ENCODE data around the gene SPOP. TPM values are rescaled to one million over a fixed set of nuclear protein-coding genes. Genes with fewer than 3 reads are reported as not detected.

The SPOP gene
- total and polyA plus RNA-seq, 5 donors from 2014 or later, result 66.3 to 123 (median 97.4) TPM

- no peak overlapping the region for H3K27ac ChIP-seq (ENCODE audit: insufficient read depth, low read length, poor library complexity, severe bottlenecking)
- no peaks in the 10 kb centered on the region for H3K9me3 Mint-ChIP-seq
- H3K9me3 ChIP-seq (ENCODE audit: control insufficient read depth in 2 of 2, low read length in 2 of 2), result no peaks in the 10 kb centered on the region
- no peak for ATAC-seq (ENCODE audit: low read depth in 2 of 2)
- peak overlapping the region in 1 of 4 donors; percentile 44 for H3K4me3 Mint-ChIP-seq
- H3K36me3 ChIP-seq (ENCODE audit: control insufficient read depth, insufficient read depth, low read length), result no peaks in the 10 kb centered on the region
- H3K4me1 Mint-ChIP-seq, result peaks cover 30 to 68% (median 38%) of the 10 kb centered on the region in 4 donors
- H3K27me3 ChIP-seq (ENCODE audit: control insufficient read depth, insufficient read depth, low read length), result no peaks in the 10 kb centered on the region
- DNase-seq, result no peak
- no peaks in the 10 kb centered on the region for H3K27me3 Mint-ChIP-seq
- peak overlapping the region; percentile 3 to 75 (median 53) for H3K27ac Mint-ChIP-seq
- H3K4me3 ChIP-seq (ENCODE audit: low read depth, low read length), result no peak overlapping the region
- peaks cover 15% of the 10 kb centered on the region for H3K36me3 Mint-ChIP-seq
- H3K4me1 ChIP-seq (ENCODE audit: control insufficient read depth, insufficient read depth, low read length, poor library complexity, severe bottlenecking), result peaks cover 17% of the 10 kb centered on the region
These were observed 32.2 kb downstream of the SPOP start for GRCh38 chr17:49645654-49646053.

GRCh38 chr17:49640556-49640955 lies 37.3 kb downstream of the SPOP start:
- Mint-ChIP-seq H3K27me3 (no peaks in the 10 kb centered on the region), H3K9me3 (no peaks in the 10 kb centered on the region), H3K4me1 (peaks cover 19 to 53% (median 23%) of the 10 kb centered on the region in 4 donors), H3K4me3 (no peak overlapping the region), H3K27ac (no peak overlapping the region), H3K36me3 (peaks cover 23% of the 10 kb centered on the region)
- H3K27ac ChIP-seq (ENCODE audit: insufficient read depth, low read length, poor library complexity, severe bottlenecking), result no peak overlapping the region
- DNase-seq, result no peak
- no peak overlapping the region for H3K4me3 ChIP-seq (ENCODE audit: low read depth, low read length)
- no peaks in the 10 kb centered on the region for H3K9me3 ChIP-seq (ENCODE audit: control insufficient read depth in 2 of 2, low read length in 2 of 2)
- H3K36me3 ChIP-seq (ENCODE audit: control insufficient read depth, insufficient read depth, low read length), result peaks cover 12% of the 10 kb centered on the region
- no peaks in the 10 kb centered on the region for H3K27me3 ChIP-seq (ENCODE audit: control insufficient read depth, insufficient read depth, low read length)
- H3K4me1 ChIP-seq (ENCODE audit: control insufficient read depth, insufficient read depth, low read length, poor library complexity, severe bottlenecking), result peaks cover 2% of the 10 kb centered on the region
- ATAC-seq (ENCODE audit: low read depth in 2 of 2), result no peak

- Mint-ChIP-seq H3K27ac (no peak overlapping the region), H3K4me3 (no peak overlapping the region), H3K36me3 (peaks cover 26% of the 10 kb centered on the region), H3K4me1 (peaks cover 9 to 53% (median 23%) of the 10 kb centered on the region in 4 donors), H3K9me3 (no peaks in the 10 kb centered on the region), H3K27me3 (no peaks in the 10 kb centered on the region)
- no peak for ATAC-seq (ENCODE audit: low read depth in 2 of 2)
- Histone ChIP-seq H3K36me3 (ENCODE audit: control insufficient read depth, insufficient read depth, low read length) (peaks cover 12% of the 10 kb centered on the region), H3K4me1 (ENCODE audit: control insufficient read depth, insufficient read depth, low read length, poor library complexity, severe bottlenecking) (no peaks in the 10 kb centered on the region), H3K4me3 (ENCODE audit: low read depth, low read length) (no peak overlapping the region), H3K27ac (ENCODE audit: insufficient read depth, low read length, poor library complexity, severe bottlenecking) (no peak overlapping the region), H3K9me3 (ENCODE audit: control insufficient read depth in 2 of 2, low read length in 2 of 2) (no peaks in the 10 kb centered on the region), H3K27me3 (ENCODE audit: control insufficient read depth, insufficient read depth, low read length) (no peaks in the 10 kb centered on the region)
- no peak for DNase-seq
These were observed 39.1 kb downstream of the SPOP start for GRCh38 chr17:49638818-49639217.

GRCh38 chr17:49637739-49638138 lies 40.2 kb downstream of the SPOP start:
- Mint-ChIP-seq H3K9me3 (no peaks in the 10 kb centered on the region), H3K27me3 (no peaks in the 10 kb centered on the region), H3K27ac (peak overlapping the region in 2 of 3 donors; percentile 18 to 41), H3K4me1 (peaks cover 9 to 53% (median 28%) of the 10 kb centered on the region in 4 donors), H3K36me3 (peaks cover 26% of the 10 kb centered on the region), H3K4me3 (no peak overlapping the region)
- H3K4me3 ChIP-seq (ENCODE audit: low read depth, low read length), result no peak overlapping the region
- no peaks in the 10 kb centered on the region for H3K4me1 ChIP-seq (ENCODE audit: control insufficient read depth, insufficient read depth, low read length, poor library complexity, severe bottlenecking)
- DNase-seq, result no peak
- no peak for ATAC-seq (ENCODE audit: low read depth in 2 of 2)
- H3K27me3 ChIP-seq (ENCODE audit: control insufficient read depth, insufficient read depth, low read length), result no peaks in the 10 kb centered on the region
- no peak overlapping the region for H3K27ac ChIP-seq (ENCODE audit: insufficient read depth, low read length, poor library complexity, severe bottlenecking)
- H3K9me3 ChIP-seq (ENCODE audit: control insufficient read depth in 2 of 2, low read length in 2 of 2), result no peaks in the 10 kb centered on the region
- H3K36me3 ChIP-seq (ENCODE audit: control insufficient read depth, insufficient read depth, low read length), result peaks cover 12% of the 10 kb centered on the region

GRCh38 chr17:49637050-49637449 lies 40.8 kb downstream of the SPOP start:
- H3K27ac Mint-ChIP-seq, result no peak overlapping the region
- Histone ChIP-seq H3K4me3 (ENCODE audit: low read depth, low read length) (no peak overlapping the region), H3K27me3 (ENCODE audit: control insufficient read depth, insufficient read depth, low read length) (no peaks in the 10 kb centered on the region), H3K4me1 (ENCODE audit: control insufficient read depth, insufficient read depth, low read length, poor library complexity, severe bottlenecking) (no peaks in the 10 kb centered on the region), H3K36me3 (ENCODE audit: control insufficient read depth, insufficient read depth, low read length) (peaks cover 12% of the 10 kb centered on the region), H3K27ac (ENCODE audit: insufficient read depth, low read length, poor library complexity, severe bottlenecking) (no peak overlapping the region), H3K9me3 (ENCODE audit: control insufficient read depth in 2 of 2, low read length in 2 of 2) (no peaks in the 10 kb centered on the region)
- no peak for ATAC-seq (ENCODE audit: low read depth in 2 of 2)
- H3K9me3 Mint-ChIP-seq, result no peaks in the 10 kb centered on the region
- H3K4me3 Mint-ChIP-seq, result no peak overlapping the region
- no peaks in the 10 kb centered on the region for H3K27me3 Mint-ChIP-seq
- H3K4me1 Mint-ChIP-seq, result peaks cover 10 to 49% (median 26%) of the 10 kb centered on the region in 4 donors
- no peak for DNase-seq
- H3K36me3 Mint-ChIP-seq, result peaks cover 26% of the 10 kb centered on the region

GRCh38 chr17:49635121-49635520 lies 42.8 kb downstream of the SPOP start:
- peaks cover 7% of the 10 kb centered on the region for H3K4me1 ChIP-seq (ENCODE audit: control insufficient read depth, insufficient read depth, low read length, poor library complexity, severe bottlenecking)
- peaks cover 12% of the 10 kb centered on the region for H3K36me3 ChIP-seq (ENCODE audit: control insufficient read depth, insufficient read depth, low read length)
- ATAC-seq (ENCODE audit: low read depth in 2 of 2) (no peak), DNase-seq (no peak)
- H3K27ac ChIP-seq (ENCODE audit: insufficient read depth, low read length, poor library complexity, severe bottlenecking), result no peak overlapping the region
- H3K9me3 ChIP-seq (ENCODE audit: control insufficient read depth in 2 of 2, low read length in 2 of 2), result no peaks in the 10 kb centered on the region
- peaks cover 17 to 55% (median 34%) of the 10 kb centered on the region in 4 donors for H3K4me1 Mint-ChIP-seq
- H3K36me3 Mint-ChIP-seq, result peaks cover 17% of the 10 kb centered on the region
- no peak overlapping the region for H3K4me3 ChIP-seq (ENCODE audit: low read depth, low read length)
- H3K27ac Mint-ChIP-seq, result no peak overlapping the region
- no peaks in the 10 kb centered on the region for H3K27me3 ChIP-seq (ENCODE audit: control insufficient read depth, insufficient read depth, low read length)
- H3K27me3 Mint-ChIP-seq, result no peaks in the 10 kb centered on the region
- no peak overlapping the region for H3K4me3 Mint-ChIP-seq
- no peaks in the 10 kb centered on the region for H3K9me3 Mint-ChIP-seq

- Mint-ChIP-seq H3K4me3 (no peak overlapping the region), H3K4me1 (peaks cover 23 to 61% (median 40%) of the 10 kb centered on the region in 4 donors), H3K9me3 (no peaks in the 10 kb centered on the region), H3K27ac (no peak overlapping the region), H3K27me3 (no peaks in the 10 kb centered on the region), H3K36me3 (peaks cover 17% of the 10 kb centered on the region)
- ATAC-seq (ENCODE audit: low read depth in 2 of 2), result no peak
- DNase-seq, result no peak
- Histone ChIP-seq H3K27me3 (ENCODE audit: control insufficient read depth, insufficient read depth, low read length) (no peaks in the 10 kb centered on the region), H3K36me3 (ENCODE audit: control insufficient read depth, insufficient read depth, low read length) (peaks cover 10% of the 10 kb centered on the region), H3K4me1 (ENCODE audit: control insufficient read depth, insufficient read depth, low read length, poor library complexity, severe bottlenecking) (peaks cover 7% of the 10 kb centered on the region), H3K4me3 (ENCODE audit: low read depth, low read length) (no peak overlapping the region), H3K27ac (ENCODE audit: insufficient read depth, low read length, poor library complexity, severe bottlenecking) (no peak overlapping the region), H3K9me3 (ENCODE audit: control insufficient read depth in 2 of 2, low read length in 2 of 2) (no peaks in the 10 kb centered on the region)
These were observed 43.4 kb downstream of the SPOP start for GRCh38 chr17:49634485-49634860.

GRCh38 chr17:49633762-49634484 lies 44.0 kb downstream of the SPOP start:
- DNase-seq, result no peak
- H3K4me1 ChIP-seq (ENCODE audit: control insufficient read depth, insufficient read depth, low read length, poor library complexity, severe bottlenecking), result peaks cover 7% of the 10 kb centered on the region
- no peak for ATAC-seq (ENCODE audit: low read depth in 2 of 2)
- no peaks in the 10 kb centered on the region for H3K9me3 ChIP-seq (ENCODE audit: control insufficient read depth in 2 of 2, low read length in 2 of 2)
- H3K36me3 Mint-ChIP-seq, result peaks cover 15% of the 10 kb centered on the region
- H3K4me3 ChIP-seq (ENCODE audit: low read depth, low read length), result no peak overlapping the region
- H3K27ac Mint-ChIP-seq, result peak overlapping the region in 1 of 3 donors; percentile 35
- no peak overlapping the region for H3K4me3 Mint-ChIP-seq
- H3K4me1 Mint-ChIP-seq, result peaks cover 25 to 64% (median 43%) of the 10 kb centered on the region in 4 donors
- no peak overlapping the region for H3K27ac ChIP-seq (ENCODE audit: insufficient read depth, low read length, poor library complexity, severe bottlenecking)
- H3K9me3 Mint-ChIP-seq, result no peaks in the 10 kb centered on the region
- H3K36me3 ChIP-seq (ENCODE audit: control insufficient read depth, insufficient read depth, low read length), result peaks cover 8% of the 10 kb centered on the region
- H3K27me3 Mint-ChIP-seq, result no peaks in the 10 kb centered on the region
- no peaks in the 10 kb centered on the region for H3K27me3 ChIP-seq (ENCODE audit: control insufficient read depth, insufficient read depth, low read length)

Measured in CD4-positive, CD25-positive, alpha-beta regulatory T cell (primary cell).